Epithelial cell of esophagus (primary cell): ENCODE measurements around the gene OLAH.

ENCODE experiments used
- DNase-seq: peaks from one replicate; pipeline ENCODE4 v3.0.0; 2010; ENCODE audit warnings: low read depth
- H3K4me3 ChIP-seq: 2 replicates; pipeline ENCODE4 v1.5.1; 2011; ENCODE audit warnings: mild to moderate bottlenecking, low read length, control low read depth
- TF ChIP-seq, protein P1 (sequence below): IDR thresholded peaks from 2 replicates; pipeline ENCODE4 v1.5.1; 2011; ENCODE audit warnings: low read depth, mild to moderate bottlenecking, low read length, control low read depth, inconsistent platforms; ENCODE audit not compliant: insufficient read depth; ENCODE audit errors: missing control alignments

OLAH gene

DNA sequence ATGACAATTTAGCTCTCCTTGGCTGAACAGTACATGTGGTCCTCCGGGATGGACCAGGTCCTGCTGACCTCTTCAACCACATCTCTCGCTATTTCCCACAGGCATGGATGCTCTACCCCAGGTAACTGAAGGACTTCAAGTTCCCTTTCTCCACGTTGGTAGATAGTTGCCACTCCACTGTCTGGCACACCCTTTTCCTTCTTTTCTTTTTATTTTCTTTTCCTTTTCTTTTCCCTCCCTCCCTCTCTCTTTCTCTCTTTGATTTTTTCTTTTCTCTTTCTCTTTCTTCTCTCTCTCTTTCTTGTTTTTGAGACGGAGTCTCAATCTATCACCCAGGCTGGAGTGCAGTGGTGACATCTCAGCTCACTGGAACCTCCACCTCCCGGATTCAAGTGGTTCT lies 47.7 kb downstream of the OLAH start:
- H3K4me3 ChIP-seq, result no peak overlapping the region
- no peak for DNase-seq
- TF ChIP-seq, protein P1, sequence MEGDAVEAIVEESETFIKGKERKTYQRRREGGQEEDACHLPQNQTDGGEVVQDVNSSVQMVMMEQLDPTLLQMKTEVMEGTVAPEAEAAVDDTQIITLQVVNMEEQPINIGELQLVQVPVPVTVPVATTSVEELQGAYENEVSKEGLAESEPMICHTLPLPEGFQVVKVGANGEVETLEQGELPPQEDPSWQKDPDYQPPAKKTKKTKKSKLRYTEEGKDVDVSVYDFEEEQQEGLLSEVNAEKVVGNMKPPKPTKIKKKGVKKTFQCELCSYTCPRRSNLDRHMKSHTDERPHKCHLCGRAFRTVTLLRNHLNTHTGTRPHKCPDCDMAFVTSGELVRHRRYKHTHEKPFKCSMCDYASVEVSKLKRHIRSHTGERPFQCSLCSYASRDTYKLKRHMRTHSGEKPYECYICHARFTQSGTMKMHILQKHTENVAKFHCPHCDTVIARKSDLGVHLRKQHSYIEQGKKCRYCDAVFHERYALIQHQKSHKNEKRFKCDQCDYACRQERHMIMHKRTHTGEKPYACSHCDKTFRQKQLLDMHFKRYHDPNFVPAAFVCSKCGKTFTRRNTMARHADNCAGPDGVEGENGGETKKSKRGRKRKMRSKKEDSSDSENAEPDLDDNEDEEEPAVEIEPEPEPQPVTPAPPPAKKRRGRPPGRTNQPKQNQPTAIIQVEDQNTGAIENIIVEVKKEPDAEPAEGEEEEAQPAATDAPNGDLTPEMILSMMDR, result no peak

DNA sequence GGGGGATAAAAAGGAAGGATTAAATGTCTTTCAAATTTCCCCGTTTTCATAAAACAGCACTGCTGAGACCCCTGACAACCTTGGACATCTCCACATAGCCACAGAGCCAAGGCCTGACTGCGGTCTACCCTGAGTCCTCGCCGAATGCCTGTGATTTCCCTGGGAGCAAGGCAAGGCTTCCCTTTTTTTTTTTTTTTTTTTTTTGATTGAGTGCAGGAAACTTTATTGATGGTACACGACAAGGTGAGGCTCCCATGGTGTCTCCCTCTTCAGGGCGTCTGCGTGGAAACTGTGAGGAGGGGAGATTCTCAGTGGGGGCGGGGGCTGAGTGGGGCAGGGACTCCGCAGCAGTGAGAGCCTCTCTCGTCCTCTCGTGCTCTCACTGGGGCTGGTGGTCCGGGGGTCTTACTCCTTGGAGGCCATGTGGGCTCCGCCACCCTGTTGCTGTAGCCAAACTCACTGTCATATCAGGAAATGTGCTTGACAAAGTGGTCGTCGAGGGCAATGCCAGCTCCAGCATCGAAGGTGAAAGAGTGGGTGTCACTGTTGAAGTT lies 49.2 kb downstream of the OLAH start:
- TF ChIP-seq, protein P1, result no peak
- H3K4me3 ChIP-seq, result no peak overlapping the region
- DNase-seq, result no peak

DNA sequence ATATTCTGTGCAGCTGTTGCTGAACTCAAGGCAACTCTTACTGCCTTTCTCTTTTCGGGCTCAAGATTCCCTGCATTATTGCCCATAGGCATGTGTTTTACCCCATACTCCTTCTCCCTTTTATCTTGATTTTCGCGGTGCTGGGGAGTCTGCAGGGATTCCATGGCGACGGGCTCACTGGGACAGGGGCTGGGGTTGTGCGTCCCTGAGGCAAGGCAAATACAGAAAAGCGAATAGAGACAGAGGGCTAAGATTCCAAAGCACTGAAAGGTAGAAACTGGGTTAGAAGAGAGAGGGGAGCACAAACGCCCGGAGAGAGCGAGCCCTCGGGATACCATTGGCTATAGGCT lies 52.9 kb downstream of the OLAH start:
- DNase-seq, result no peak
- TF ChIP-seq, protein P1, result no peak

DNA sequence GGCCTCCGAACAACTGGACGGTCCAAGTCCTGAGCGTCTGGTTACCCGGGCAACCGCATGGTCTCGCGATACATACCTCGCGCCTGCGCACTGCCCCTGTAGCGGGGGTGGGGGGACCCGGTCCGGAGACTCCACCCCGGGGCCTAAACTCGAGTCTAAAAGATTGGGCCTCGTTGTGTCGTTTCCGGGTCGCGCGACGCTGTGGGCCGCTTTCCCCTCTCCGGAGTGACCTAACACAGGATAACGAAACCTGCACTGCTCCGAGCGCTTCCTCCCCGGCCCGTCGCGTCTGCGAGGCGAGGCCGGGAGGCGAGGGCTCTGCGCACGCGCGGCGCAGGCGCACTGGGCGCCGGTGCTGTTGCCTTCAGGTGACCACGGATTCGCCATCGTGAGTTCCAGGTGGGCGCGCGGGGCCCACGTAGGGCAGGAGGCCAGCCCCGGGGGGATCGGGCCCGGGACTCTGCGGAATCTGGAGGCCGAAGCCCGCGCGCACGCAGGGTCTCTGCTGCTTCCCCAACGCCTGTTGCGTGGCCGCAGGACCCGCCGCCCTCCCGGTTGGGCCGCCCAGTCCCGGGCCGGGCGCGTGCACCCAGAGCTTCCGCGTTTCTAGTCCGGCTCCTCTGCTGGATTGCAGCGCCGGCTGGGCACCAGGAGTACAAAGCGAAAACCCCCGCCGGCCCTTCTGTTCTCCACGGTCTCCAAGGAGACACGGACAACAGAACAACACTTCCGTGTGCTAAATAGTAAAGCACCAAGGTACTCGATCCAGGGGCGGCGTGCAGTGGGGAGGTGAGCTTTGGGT lies 53.5 kb downstream of the OLAH start, which contains the start of gene RPP38:
RPP38 (plus strand) TSS at position 345 of the 802 bp plus-strand sequence. CDS start 5,960 bp downstream, outside the sequence.
- TF ChIP-seq, protein P1, result no peak
- H3K4me3 ChIP-seq, result peak within 1 kb of the TSS; percentile 95
- DNase-seq, result peak; percentile 93

More for the DNA sequence above, 52.9 kb downstream of the OLAH start:
- peak overlapping the region; percentile 95 for H3K4me3 ChIP-seq

DNA sequence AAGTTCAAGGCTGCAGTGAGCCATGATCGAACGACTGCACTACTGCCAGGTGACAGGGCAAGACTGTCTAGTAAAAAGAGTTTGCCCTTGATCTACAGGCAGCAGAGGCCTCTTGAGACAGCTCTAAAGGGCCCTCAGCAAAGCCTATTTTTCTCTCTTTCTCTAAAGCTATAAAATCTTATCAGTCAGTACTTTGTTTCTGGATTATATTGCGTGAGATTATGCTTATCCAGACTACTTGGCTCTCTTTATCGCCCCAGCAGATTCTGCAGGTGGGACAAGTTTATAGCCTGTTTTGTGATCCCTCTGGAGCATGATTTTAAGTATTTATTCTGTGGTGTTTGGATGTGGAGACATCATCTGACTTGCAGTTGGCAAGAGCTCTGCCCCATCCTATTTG lies 56.1 kb downstream of the OLAH start:
- DNase-seq, result no peak
- TF ChIP-seq, protein P1, result no peak
- H3K4me3 ChIP-seq, result no peak overlapping the region

DNA sequence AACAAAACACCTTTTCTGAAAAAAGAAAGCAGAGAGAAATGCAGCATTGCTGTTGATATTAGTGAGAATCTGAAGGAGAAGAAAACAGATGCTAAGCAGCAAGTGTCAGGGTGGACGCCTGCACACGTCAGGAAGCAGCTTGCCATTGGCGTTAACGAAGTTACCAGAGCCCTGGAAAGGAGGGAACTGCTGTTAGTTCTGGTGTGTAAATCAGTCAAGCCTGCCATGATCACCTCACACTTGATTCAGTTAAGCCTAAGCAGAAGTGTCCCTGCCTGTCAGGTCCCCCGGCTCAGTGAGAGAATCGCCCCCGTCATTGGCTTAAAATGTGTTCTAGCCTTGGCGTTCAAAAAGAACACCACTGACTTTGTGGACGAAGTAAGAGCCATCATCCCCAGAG lies 59.8 kb downstream of the OLAH start:
- H3K4me3 ChIP-seq, result no peak overlapping the region
- TF ChIP-seq, protein P1, result no peak
- DNase-seq, result no peak
